Raji (cell line): ENCODE data around the gene PRR35.

ENCODE experiments used
- POLR2A ChIP-seq: IDR thresholded peaks from 2 replicates; pipeline ENCODE4 v1.6.1; 2011; ENCODE audit warnings: low read depth, low read length, control low read depth; ENCODE audit not compliant: insufficient read depth

PRR35 gene

DNA sequence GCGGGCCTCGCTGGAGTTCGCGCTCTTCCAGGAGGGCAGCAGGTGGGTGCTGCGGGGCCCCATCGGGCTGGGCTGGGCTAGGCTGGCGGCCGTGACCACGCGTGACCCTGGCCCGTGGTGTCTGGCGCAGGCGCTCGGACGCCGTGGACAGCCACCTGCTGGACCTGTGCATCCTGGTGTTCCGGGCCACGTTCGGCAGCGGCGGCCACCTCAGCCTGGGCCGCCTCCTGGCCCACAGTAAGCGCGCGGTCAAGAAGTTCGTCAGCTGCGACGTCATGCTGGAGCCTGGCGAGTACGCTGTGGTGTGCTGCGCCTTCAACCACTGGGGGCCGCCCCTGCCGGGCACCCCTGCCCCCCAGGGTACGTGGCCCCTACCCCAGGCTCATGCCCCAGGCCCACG lies 8.0 kb upstream of the PRR35 start:
- TF ChIP-seq POLR2A: no peak

DNA sequence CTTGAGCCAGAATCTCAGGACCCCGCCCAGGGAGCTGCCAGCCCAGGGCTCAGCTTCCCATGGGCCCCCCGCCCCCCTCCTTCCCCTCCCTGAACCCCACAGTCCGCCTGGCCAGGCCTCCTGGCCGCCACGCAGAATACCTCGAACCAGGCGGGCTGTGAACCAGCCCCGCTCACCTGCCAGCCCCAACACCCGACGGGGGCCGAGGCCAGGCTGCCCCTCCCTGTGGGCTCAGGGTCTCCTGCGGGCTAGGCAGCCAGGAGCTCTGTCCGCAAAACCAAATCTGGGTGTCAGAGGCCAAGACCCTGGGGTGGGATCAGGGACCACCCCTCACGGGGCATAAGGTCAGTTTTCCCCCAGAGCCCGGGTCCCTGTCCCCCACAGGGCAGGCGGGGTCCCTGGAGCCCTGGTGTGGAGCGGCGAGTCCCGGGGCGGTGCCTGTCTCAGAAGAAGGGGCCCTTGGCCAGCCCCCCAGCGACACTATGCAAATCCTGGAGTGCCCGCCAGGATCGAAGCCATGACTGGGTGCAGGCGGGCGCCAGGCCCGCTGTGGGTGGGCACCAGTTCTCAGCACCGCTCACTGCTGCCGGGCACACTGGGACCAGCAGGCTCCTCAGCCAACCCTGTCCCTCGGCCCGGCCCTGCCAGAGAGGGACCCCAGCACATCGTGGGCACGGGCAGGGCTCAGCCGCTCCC lies 6.4 kb upstream of the PRR35 start:
- TF ChIP-seq POLR2A: no peak

DNA sequence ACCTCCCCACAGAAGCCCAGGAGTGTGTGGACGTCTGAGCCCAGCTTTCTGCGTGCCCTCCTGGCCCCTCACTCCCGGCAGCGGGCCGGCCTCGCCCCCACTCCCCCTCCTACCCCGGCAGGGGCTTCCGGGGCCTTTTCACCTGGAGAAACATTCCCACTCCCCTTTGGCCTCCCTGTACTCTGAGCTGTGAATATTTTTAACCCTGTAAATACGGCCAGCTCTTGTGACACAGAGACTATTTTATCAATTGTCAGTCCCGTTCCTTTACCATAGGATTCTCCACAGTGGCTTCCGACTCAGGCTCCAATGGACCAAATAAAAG lies 5.9 kb upstream of the PRR35 start:
- no peak for TF ChIP-seq POLR2A

DNA sequence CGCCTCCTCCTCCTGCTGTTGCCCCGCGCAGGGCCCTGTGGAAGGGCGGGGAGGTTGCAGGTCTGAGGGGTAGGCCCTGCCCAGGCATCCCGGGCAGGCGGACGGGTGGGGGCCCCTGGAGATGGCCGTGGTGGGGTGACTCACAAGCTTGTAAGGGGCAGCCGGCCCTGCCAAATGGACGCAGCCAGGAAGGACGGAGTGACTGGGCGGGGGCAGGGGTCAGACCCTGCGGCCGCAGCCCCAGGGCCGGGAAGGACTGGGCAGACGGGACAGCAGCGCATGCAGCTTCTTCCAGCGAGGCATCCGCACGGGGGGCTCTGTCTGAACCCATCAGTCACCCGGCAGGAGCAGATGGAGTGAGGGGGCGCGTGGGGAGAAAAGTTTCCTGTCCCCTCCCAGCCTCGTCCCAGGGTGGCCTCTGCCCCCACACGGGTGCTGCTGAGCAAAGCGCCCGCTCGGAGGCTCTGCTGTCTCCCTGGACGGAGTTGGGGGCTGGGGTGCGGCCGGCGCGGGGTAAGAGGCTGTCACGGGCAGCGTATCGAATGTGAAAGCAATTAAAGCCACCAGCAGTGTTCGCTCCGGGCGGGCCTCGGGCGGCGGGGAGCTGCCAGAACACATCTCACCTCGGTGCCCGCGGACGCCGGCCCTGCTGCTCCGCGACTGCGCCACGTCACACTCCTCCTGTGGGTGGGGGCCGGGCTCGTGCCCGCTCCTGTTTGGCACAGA lies 5.4 kb upstream of the PRR35 start:
- no peak for TF ChIP-seq POLR2A

DNA sequence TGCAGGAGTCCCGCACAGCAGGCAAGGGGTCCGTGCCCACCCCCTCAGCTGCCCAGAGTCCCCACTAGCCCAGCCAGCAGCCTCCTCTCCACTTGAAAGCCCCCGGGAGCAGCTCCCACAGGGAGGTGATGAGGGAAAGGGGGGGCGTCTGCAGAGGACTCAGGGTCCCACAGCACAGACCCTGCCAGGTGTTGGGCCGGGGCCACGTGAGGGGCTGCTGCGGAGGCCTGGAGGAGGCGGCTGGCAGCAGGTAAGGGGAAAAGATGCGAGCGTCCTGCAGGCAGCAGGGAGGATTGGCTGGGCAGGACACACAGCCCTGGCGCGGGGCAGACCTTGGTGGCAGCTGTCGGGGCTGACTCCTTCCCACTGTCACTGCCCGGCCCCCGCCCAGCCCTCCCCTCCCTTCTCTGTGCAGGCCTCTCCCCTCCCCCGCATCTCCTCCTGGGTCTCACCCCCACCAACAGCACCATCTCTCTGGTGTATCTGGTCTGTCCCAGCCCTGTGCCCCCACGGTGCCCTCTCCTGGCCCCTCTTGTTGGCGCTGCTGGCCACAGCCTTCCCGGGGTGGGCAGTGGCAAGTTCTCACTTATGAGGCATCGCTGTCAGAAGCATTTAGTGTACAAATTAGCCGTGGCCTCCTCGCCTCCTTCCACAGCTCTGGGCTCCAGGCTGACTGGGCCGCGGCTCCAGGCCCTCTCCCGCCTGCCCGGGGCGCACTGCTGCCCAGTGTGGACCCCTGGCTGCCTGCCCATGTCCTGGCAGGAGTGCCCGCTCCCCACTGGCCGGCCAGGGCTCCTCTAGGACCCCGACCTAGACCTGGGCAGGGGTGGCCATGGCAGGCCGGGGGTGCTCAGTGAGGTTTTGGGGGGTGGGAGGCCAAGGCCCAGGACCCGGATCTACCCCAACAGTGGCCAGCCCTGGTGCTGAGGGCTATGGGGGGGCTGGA lies 4.4 kb upstream of the PRR35 start:
- TF ChIP-seq POLR2A: no peak

DNA sequence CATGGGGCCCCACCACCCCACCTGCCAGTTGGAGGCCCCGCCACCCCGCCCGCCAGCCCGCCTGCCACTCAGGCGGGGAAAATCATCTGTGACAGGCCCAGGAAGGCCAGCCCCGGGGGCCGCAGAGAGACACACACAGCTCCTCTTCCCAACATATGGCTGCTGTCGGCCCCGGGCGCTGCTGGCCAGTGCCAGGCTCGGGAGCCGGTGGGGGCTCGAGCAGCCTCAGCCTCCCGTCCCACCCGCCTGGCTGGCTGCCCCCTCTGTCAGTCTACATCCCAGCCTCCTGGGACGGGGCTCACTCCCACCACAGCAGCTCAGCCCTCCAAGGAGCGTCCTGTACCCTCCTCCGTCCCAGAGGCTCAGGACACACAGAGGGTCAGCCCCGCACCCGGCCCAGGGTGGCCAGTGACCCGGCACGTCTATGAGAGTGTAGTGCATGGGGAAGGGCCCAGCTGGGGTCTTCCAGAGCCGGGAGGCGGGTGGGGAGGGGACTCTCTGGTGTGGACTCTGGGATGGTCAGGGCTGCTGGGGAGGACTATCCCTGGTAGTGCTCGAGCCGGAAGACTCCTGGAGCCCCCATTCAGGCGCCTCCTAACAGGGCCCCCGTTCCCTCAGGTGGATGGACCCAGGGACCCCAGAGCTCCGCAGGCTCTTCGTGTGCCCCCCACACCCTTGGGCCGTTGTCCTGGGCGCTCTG lies 3.6 kb upstream of the PRR35 start:
- no peak for TF ChIP-seq POLR2A

DNA sequence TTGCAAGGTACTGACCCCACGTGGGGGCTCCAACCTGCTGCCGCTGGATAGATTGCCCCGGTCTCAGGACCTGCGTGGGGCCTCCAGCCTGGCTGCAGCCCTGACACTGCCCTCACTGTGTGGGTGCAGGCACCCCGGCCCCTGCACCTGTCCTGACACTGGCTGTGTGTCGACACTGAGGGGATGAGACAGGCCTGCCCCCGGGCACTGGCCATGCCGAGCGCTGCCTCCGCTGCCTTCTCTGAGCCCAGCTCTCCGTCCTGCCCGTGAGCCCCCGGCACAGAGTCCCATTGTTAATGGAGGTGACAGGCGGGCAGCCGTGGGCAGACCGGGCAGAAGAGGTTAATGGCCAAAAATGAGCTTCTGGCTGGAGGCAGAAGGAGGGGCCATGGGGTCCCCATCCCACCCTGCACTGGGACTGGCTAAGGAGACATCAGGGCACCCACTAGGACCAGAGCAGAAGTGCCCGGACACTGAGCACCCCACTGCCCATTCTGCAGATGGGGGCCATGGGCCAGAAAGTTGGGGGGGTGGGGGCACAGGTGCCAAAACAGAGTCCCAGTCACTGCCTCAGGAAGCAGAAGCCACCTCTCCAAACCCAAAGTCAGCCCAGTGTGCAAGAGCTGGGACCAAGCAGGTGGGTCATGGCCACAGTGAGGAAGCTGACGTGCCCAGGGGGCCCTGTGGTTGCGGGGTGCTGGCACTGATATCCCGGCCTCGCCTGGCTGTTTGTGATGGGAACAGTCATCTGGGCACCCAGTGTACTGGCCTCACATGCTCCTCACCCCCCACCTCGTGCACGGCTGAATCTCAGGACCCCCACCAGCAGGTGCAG lies 2.5 kb upstream of the PRR35 start:
- no peak for TF ChIP-seq POLR2A

DNA sequence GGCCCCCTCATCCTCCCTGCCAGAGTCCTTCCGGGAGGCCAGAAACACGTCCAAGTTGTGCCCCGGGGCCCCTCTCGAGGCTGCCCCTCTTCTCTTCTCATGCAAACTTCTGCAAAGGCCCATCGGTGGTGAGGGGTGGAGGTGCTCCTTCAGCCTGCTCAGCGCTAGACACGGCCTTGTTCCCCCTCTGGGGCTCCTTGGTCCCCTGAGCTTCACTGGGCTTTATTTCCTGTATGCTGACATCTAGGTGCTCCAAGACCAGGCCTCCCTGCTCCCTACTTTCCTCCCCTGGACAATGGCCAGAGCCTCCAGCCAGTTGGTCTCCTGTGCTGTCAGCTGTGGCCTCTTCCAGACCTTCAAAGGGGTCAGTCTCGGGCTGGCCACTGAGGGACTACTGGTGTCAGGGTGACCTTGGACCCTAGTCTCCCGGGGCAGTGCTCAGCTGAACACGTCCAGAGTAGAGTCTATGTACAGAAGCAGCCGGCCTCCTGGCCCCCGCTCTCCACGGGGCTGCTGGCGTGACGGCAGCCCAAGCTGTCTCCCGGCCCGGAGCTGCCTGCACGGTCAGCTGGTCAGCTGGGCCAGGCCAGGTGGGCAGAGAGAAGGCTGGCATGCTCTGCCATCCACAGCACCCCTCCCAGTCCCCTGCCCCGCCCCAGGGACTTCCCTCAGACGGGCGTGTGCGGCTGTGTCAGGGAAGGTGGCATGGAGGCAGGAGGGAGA lies 1.7 kb upstream of the PRR35 start:
- no peak for TF ChIP-seq POLR2A

DNA sequence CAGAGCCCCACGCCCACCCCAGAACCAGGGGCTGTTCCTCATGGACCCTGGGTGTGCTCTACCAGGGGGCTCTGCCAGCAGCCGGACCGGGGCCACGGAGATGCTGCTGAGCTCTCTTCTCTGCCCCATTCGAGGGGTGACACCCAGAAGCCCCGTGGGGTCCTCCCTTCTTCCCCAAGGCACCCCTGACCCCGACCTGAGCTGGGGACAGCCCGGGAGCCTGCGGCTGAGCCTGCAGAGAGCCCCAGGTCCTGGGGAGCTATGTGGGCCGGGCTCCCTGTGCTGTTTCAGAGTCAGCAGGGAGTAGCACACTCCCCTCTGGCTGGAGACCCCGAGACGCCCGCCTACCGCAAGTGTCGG lies 1.2 kb upstream of the PRR35 start:
- no peak for TF ChIP-seq POLR2A

DNA sequence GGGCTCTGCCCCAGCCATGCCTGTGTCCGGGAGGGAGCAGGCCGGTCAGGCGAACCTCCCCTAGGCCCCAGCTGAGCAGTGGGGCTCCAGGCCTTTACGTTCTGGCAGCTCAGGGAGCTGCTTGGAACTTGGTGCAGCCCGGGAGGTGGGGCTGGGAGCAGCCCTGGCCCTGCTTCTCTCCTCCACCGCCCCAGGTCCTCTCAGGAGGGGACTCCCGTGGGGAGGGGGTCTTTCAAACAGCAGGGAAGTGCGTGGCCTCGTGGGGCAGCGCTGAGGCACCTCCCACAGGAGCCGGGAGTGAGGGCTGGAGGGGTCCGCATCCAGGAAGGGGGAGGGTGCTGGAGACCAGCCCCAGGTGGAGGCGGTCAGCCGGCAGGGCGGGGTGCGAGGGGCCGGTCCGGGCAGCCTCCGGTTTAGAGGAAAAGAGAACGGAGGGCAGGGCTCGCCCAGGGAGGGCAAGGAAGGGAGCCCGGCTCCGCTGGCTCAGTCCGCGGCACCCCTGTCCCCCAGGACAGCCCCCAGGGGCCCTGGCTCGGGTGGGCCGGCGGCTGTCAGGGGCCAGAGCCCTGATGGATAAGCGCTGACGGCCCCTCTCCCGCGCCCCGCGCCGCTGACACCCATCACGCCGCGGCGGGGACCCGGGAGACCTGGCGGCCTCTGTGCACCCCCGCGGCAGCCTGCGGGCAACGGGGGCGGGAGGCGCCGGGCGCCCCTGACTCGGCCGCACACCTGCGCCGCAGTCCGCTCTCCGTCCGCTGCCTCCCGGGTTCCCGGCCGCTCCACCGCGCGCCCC lies 587 bp upstream of the PRR35 start:
- no peak for TF ChIP-seq POLR2A

DNA sequence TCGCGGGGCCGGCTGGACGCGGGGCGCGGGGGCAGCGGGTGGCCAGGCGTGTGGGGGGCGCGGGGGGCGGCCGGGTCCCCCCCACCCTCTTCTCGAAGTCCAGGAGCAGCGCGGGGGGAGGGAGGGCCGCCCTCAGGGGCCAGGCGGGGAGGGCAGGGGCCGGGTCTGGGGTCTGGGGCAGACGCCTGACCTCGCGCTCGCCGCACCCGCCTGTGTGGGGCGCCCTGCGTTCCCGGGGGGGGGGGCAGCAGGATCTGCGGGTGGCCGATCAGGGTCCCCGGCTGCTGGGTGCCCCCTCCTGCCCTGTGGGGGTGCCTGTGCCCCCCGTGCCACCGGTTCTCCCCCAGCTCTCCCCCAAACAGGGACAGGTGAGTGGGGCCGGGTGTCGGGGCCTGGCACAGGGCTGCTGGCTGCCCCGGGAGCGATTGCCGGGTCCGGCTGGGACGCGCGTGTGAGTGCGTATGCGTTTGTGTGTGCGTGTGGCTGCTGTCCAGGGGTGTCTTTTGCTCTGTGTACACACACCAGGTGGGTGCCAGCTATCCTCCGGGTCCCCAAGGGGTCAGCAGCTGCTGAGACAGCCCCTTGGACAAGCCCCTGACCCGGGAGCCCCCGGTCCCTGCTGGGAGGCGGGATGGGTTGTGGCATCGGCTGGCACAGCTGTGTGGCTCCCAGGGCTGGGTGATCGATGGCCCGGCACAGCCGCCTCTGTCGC lies 663 bp downstream of the PRR35 start:
- TF ChIP-seq POLR2A: no peak

DNA sequence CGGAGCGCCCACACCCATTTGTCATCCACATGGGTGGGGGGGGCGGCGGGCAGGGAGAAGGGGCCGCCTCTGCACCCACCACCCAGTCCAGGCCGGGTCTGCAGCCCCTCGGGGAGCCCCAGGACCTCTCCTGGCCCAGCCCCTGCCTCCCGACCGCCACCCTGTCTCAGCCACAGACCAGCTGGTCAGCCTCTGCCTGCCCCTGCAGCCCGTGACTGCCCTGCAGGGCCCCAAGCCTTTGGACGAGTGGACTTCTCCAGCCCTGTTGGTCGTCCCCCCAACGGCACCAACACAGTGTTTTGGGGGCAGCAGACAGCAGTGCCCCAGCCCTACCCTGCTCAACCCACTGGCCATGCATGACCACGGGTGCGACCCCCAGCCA lies 1.2 kb downstream of the PRR35 start:
- TF ChIP-seq POLR2A: no peak

DNA sequence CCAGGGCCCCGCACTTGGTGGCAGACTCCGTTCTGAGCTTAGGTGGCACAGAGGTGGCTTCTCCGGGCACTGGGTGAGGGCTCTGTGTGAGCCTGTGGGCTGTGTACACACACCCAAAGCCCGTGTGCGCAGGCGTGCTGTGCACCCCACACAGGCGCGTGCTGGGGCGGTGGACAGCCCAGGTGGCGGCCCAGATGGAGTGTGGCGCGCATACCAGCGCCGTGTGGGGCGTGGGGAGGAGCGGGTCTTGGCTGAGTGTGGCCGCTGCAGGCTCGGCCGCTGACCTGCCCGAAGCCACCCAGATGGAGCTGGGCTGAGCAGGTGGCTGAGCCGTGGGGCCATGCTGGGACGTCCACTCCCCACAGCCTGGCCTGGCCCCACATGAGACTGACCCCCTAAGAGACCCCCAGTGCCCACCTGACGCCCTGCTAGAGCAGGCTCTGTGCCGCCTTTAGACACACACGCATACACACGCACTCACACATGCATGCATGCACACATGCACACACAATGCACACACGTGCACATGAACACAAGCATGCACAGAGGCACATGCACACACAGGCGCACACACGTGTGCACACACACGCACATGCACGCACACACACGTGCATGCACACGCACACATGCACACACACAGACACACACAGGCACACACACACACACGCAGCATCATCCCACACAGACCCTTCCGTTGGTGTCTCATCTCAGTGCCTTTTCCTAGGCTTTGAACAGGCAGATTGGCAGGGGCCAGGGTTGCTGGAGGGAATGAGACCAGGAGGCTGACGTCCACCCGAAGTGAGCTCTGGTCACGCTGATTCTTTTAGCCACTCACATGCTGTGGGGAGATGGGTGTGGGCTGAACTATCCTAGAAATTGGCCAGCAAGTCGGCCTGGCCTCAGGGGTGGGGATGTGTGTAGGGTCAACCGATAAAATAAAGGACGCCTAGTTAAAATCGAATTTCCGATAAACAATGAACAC lies 2.1 kb downstream of the PRR35 start:
- no peak for TF ChIP-seq POLR2A
